Measurements from ENCODE around the gene MRPS22. TPM values are rescaled to one million over a fixed set of nuclear protein-coding genes. Genes with fewer than 3 reads are reported as not detected.

MRPS22 gene
- total and polyA plus RNA-seq, 2 of the 13 experiments (the other 11 are each of a cell fraction or from before 2014, with no cell fraction given), result 52.7 to 113 TPM

DNA sequence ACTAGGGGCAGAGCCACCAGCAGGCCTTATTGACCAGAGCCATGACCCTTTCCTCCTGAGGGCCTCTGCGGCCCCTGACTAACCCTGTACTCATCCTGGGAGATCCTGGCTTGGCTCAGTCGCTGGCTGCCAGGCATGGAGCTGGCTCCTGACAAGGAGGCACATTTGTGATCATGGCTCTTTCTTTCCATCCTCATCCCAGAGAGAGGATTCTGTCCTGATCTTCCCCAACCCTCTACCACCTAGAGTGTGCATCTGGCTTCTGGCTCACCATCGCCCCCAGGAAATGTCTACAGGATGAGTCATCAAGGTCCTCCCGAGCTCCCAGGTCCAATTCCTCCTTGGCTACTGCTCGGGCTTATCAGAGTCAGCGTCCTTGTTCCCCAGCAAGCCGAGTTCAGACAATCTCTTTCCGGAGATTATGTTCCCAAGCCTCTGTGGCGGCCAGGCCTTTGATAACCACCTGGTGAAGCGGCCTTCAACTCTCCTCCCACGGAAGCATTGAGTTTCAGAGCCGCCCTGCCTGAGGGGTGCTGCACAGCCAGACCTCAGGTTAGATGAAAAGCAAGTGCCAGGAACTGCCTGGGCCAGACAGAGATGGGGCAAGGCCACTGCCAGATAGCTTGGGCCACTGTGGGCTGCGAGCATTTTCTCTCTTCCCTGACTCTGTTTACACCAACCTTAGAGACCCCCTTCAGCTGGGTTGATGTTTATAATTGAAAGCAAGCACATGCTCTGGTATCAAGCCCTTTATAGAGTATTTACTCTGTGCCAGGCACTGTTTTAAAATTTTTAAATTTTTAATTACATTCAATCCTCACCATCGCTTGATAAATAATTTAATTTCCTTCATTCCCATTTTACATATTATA lies 44.3 kb upstream of the MRPS22 start (continued):
- no peak for TF ChIP-seq SAFB2 (CRISPR knock-in tag; IDR thresholded peaks at IDR 0.05; ENCODE audit: borderline replicate concordance, low read depth)
- TF ChIP-seq ASH2L (IDR thresholded peaks at IDR 0.05; ENCODE audit: insufficient read length, low read depth, low read length), result no peak
- no peak for TF ChIP-seq ZNF124 (CRISPR knock-in tag; IDR thresholded peaks at IDR 0.05)
- TF ChIP-seq, protein P1, sequence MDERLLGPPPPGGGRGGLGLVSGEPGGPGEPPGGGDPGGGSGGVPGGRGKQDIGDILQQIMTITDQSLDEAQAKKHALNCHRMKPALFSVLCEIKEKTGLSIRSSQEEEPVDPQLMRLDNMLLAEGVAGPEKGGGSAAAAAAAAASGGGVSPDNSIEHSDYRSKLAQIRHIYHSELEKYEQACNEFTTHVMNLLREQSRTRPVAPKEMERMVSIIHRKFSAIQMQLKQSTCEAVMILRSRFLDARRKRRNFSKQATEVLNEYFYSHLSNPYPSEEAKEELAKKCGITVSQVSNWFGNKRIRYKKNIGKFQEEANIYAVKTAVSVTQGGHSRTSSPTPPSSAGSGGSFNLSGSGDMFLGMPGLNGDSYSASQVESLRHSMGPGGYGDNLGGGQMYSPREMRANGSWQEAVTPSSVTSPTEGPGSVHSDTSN (CRISPR knock-in tag; IDR thresholded peaks at IDR 0.05), result no peak
- TF ChIP-seq, protein P2, sequence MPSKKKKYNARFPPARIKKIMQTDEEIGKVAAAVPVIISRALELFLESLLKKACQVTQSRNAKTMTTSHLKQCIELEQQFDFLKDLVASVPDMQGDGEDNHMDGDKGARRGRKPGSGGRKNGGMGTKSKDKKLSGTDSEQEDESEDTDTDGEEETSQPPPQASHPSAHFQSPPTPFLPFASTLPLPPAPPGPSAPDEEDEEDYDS (CRISPR knock-in tag; IDR thresholded peaks at IDR 0.05), result no peak
- TF ChIP-seq, protein P3, sequence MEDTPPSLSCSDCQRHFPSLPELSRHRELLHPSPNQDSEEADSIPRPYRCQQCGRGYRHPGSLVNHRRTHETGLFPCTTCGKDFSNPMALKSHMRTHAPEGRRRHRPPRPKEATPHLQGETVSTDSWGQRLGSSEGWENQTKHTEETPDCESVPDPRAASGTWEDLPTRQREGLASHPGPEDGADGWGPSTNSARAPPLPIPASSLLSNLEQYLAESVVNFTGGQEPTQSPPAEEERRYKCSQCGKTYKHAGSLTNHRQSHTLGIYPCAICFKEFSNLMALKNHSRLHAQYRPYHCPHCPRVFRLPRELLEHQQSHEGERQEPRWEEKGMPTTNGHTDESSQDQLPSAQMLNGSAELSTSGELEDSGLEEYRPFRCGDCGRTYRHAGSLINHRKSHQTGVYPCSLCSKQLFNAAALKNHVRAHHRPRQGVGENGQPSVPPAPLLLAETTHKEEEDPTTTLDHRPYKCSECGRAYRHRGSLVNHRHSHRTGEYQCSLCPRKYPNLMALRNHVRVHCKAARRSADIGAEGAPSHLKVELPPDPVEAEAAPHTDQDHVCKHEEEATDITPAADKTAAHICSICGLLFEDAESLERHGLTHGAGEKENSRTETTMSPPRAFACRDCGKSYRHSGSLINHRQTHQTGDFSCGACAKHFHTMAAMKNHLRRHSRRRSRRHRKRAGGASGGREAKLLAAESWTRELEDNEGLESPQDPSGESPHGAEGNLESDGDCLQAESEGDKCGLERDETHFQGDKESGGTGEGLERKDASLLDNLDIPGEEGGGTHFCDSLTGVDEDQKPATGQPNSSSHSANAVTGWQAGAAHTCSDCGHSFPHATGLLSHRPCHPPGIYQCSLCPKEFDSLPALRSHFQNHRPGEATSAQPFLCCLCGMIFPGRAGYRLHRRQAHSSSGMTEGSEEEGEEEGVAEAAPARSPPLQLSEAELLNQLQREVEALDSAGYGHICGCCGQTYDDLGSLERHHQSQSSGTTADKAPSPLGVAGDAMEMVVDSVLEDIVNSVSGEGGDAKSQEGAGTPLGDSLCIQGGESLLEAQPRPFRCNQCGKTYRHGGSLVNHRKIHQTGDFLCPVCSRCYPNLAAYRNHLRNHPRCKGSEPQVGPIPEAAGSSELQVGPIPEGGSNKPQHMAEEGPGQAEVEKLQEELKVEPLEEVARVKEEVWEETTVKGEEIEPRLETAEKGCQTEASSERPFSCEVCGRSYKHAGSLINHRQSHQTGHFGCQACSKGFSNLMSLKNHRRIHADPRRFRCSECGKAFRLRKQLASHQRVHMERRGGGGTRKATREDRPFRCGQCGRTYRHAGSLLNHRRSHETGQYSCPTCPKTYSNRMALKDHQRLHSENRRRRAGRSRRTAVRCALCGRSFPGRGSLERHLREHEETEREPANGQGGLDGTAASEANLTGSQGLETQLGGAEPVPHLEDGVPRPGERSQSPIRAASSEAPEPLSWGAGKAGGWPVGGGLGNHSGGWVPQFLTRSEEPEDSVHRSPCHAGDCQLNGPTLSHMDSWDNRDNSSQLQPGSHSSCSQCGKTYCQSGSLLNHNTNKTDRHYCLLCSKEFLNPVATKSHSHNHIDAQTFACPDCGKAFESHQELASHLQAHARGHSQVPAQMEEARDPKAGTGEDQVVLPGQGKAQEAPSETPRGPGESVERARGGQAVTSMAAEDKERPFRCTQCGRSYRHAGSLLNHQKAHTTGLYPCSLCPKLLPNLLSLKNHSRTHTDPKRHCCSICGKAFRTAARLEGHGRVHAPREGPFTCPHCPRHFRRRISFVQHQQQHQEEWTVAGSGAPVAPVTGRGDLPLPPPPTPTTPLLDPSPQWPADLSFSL (CRISPR knock-in tag; IDR thresholded peaks at IDR 0.05), result no peak
- TF ChIP-seq, protein P4, sequence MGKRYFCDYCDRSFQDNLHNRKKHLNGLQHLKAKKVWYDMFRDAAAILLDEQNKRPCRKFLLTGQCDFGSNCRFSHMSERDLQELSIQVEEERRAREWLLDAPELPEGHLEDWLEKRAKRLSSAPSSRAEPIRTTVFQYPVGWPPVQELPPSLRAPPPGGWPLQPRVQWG (CRISPR knock-in tag; IDR thresholded peaks at IDR 0.05; ENCODE audit: borderline replicate concordance, low read depth), result no peak
- peak; percentile 78; the same call in 1 of the 2 replicates for TF ChIP-seq TCF7 (IDR thresholded peaks at IDR 0.05; ENCODE audit: low read depth)
- no peak for TF ChIP-seq ZBTB3 (CRISPR knock-in tag; IDR thresholded peaks at IDR 0.05; ENCODE audit: borderline replicate concordance, low read depth)
- no peak for TF ChIP-seq KDM4B (CRISPR knock-in tag; IDR thresholded peaks at IDR 0.05)
- peak; percentile 46; the same call in 1 of the 2 replicates for TF ChIP-seq ISL2 (CRISPR knock-in tag; IDR thresholded peaks at IDR 0.05)
- no peak for TF ChIP-seq ZNF841 (CRISPR knock-in tag; IDR thresholded peaks at IDR 0.05; ENCODE audit: borderline replicate concordance)
- no peak for TF ChIP-seq ZNF850 (CRISPR knock-in tag; conservative IDR thresholded peaks at IDR 0.05)
- TF ChIP-seq, protein P5, sequence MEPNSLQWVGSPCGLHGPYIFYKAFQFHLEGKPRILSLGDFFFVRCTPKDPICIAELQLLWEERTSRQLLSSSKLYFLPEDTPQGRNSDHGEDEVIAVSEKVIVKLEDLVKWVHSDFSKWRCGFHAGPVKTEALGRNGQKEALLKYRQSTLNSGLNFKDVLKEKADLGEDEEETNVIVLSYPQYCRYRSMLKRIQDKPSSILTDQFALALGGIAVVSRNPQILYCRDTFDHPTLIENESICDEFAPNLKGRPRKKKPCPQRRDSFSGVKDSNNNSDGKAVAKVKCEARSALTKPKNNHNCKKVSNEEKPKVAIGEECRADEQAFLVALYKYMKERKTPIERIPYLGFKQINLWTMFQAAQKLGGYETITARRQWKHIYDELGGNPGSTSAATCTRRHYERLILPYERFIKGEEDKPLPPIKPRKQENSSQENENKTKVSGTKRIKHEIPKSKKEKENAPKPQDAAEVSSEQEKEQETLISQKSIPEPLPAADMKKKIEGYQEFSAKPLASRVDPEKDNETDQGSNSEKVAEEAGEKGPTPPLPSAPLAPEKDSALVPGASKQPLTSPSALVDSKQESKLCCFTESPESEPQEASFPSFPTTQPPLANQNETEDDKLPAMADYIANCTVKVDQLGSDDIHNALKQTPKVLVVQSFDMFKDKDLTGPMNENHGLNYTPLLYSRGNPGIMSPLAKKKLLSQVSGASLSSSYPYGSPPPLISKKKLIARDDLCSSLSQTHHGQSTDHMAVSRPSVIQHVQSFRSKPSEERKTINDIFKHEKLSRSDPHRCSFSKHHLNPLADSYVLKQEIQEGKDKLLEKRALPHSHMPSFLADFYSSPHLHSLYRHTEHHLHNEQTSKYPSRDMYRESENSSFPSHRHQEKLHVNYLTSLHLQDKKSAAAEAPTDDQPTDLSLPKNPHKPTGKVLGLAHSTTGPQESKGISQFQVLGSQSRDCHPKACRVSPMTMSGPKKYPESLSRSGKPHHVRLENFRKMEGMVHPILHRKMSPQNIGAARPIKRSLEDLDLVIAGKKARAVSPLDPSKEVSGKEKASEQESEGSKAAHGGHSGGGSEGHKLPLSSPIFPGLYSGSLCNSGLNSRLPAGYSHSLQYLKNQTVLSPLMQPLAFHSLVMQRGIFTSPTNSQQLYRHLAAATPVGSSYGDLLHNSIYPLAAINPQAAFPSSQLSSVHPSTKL (CRISPR knock-in tag; IDR thresholded peaks at IDR 0.05), result peak; percentile 64

Data from HepG2 (cell line).